ENCODE data around the gene RPS15A.
"Not testable (repeated sequence)": the region's sequence is repeated elsewhere in the genome, so short reads cannot be mapped to it uniquely, and the experiment has no call there.

The RPS15A gene

DNA sequence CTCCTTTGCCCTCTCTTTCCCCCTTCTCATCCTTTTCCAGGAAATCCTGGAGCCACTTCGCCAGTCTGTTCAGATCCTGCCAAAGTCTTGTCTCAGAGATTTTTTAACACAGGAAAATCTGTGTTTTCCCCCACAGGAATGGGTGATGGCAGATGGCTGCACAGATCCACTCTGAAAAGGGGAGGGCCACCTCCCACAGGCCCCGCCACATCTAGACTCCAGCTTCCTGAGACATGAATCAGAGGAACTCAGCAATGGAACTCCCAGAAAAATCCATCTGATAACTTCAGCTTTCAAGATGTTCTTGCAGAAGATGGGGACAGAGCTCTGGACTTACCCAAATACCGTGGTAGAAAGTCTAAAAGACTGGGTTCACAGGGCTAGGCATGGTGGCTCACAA lies 50.1 kb downstream of the RPS15A start:
- not testable (repeated sequence) for DNase-seq

- not testable (repeated sequence) for DNase-seq
Measured at GRCh38 chr16:18738768-18739167, 51.4 kb downstream of the RPS15A start.

DNA sequence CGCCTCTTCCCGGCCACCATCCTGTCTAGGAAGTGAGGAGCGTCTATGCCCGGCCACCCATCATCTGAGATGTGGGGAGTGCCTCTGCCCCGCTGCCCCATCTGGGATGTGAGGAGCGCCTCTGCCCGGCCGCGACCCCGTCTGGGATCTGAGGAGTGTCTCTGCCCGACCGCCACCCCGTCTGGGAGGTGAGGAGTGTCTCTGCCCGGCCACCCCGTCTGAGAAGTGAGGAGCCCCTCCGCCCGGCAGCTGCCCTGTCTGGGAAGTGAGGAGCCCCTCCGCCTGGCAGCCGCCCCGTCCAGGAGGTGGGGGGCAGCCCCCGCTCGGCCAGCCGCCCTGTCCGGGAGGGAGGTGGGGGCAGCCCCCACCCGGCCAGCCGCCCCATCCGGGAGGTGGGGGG lies 55.9 kb downstream of the RPS15A start:
- not testable (repeated sequence) for DNase-seq
